ENCODE measurements around the gene ANKLE1.
"Not testable (repeated sequence)": the region's sequence is repeated elsewhere in the genome, so short reads cannot be mapped to it uniquely, and the experiment has no call there.

ANKLE1 gene

GRCh38 chr19:17283504-17283996 is 1.8 kb downstream of the ANKLE1 start:
- no peak for DNase-seq (ENCODE audit: low read depth in 2 of 2)

- DNase-seq (ENCODE audit: low read depth in 2 of 2) = no peak
Observed at GRCh38 chr19:17285415-17286135, 3.9 kb downstream of the ANKLE1 start.

GRCh38 chr19:17286263-17286662 is 4.6 kb downstream of the ANKLE1 start:
- DNase-seq (ENCODE audit: low read depth in 2 of 2) = no peak

GRCh38 chr19:17286752-17287151 is 5.1 kb downstream of the ANKLE1 start:
- no peak for DNase-seq (ENCODE audit: low read depth in 2 of 2)

- peak in 1 of 2 donors; percentile 25 for DNase-seq (ENCODE audit: low read depth in 2 of 2)
Observed at GRCh38 chr19:17289489-17289888, 7.8 kb downstream of the ANKLE1 start.

- peak; percentile 59 to 64 for DNase-seq (ENCODE audit: low read depth in 2 of 2)
Observed at GRCh38 chr19:17292301-17293074, 10.8 kb downstream of the ANKLE1 start.

- DNase-seq (ENCODE audit: low read depth in 2 of 2) = no peak
Observed at GRCh38 chr19:17293605-17294004, 11.9 kb downstream of the ANKLE1 start.

GRCh38 chr19:17294051-17294891 is 12.6 kb downstream of the ANKLE1 start:
- peak in 1 of 2 donors; percentile 20 for DNase-seq (ENCODE audit: low read depth in 2 of 2)

- DNase-seq (ENCODE audit: low read depth in 2 of 2) = not testable (repeated sequence)
Observed at GRCh38 chr19:17295551-17295950, 13.8 kb downstream of the ANKLE1 start.

- no peak for DNase-seq (ENCODE audit: low read depth in 2 of 2)
Observed at GRCh38 chr19:17296273-17296672, 14.6 kb downstream of the ANKLE1 start.

- DNase-seq (ENCODE audit: low read depth in 2 of 2) = no peak
Observed at GRCh38 chr19:17296976-17297375, 15.3 kb downstream of the ANKLE1 start.

GRCh38 chr19:17300992-17301619 is 19.4 kb downstream of the ANKLE1 start:
- no peak for DNase-seq (ENCODE audit: low read depth in 2 of 2)

GRCh38 chr19:17302391-17303166 is 20.9 kb downstream of the ANKLE1 start:
- DNase-seq (ENCODE audit: low read depth in 2 of 2) = no peak

- peak; percentile 87 to 88 for DNase-seq (ENCODE audit: low read depth in 2 of 2)
Observed at GRCh38 chr19:17303167-17303939, 21.7 kb downstream of the ANKLE1 start, which contains the start of gene ABHD8. Gene ABHD8 (minus strand): TSS chr19:17303425. CDS start chr19:17301616, 1,809 bp downstream.

- no peak for DNase-seq (ENCODE audit: low read depth in 2 of 2)
Observed at GRCh38 chr19:17303940-17304267, 22.2 kb downstream of the ANKLE1 start.

GRCh38 chr19:17304386-17305215 is 22.9 kb downstream of the ANKLE1 start:
- DNase-seq (ENCODE audit: low read depth in 2 of 2) = no peak

GRCh38 chr19:17305216-17305516 is 23.5 kb downstream of the ANKLE1 start:
- DNase-seq (ENCODE audit: low read depth in 2 of 2) = no peak

- peak; percentile 91 to 92 for DNase-seq (ENCODE audit: low read depth in 2 of 2)
Observed at GRCh38 chr19:17305517-17306284, 24.0 kb downstream of the ANKLE1 start, which contains the start of gene MRPL34. Gene MRPL34 (plus strand): TSS chr19:17305872. CDS start chr19:17305893, 21 bp downstream.

Measured in stimulated activated CD8-positive, alpha-beta memory T cell treated with anti-CD3 and anti-CD28 coated beads, Interleukin-7, amount 100 ng/mL, for 4 hours (primary cell).